ENCODE data around the gene ZMYM3.
A peak's percentile ranks its signal among the peaks of the same experiment; 100 is the strongest.

The ZMYM3 gene

GRCh38 chrX:71252221-71252620 lies 1.7 kb downstream of the ZMYM3 start:
- no peak for DNase-seq

DNA sequence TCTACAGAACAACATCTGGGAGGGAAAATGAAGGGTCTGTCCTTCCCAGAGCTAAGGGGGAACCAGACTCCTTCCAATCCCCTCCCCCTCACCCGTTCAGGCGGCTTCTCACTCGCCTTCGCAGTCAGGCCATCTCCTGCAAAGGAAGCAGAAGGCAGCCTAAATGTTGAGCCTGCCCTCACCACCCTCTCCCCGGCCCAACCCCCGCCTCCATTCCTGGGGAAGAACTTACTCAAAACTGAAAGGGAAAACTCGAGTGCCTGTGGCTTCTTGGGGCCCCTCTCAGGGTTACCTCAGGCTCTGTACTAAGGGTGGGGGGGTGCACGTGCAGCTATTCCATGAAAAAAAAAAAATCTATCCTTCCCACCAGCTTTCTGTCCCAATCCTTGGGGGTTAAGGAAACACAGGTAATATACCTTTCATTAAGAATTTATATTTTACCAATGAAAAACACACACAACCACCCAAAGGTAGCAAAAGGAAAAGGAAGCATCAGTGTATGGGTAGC lies 2.4 kb downstream of the ZMYM3 start:
- no peak for DNase-seq

GRCh38 chrX:71250841-71251240 lies 3.1 kb downstream of the ZMYM3 start:
- DNase-seq = no peak

- no peak for DNase-seq
Measured at GRCh38 chrX:71245159-71245558, 8.8 kb downstream of the ZMYM3 start.

DNA sequence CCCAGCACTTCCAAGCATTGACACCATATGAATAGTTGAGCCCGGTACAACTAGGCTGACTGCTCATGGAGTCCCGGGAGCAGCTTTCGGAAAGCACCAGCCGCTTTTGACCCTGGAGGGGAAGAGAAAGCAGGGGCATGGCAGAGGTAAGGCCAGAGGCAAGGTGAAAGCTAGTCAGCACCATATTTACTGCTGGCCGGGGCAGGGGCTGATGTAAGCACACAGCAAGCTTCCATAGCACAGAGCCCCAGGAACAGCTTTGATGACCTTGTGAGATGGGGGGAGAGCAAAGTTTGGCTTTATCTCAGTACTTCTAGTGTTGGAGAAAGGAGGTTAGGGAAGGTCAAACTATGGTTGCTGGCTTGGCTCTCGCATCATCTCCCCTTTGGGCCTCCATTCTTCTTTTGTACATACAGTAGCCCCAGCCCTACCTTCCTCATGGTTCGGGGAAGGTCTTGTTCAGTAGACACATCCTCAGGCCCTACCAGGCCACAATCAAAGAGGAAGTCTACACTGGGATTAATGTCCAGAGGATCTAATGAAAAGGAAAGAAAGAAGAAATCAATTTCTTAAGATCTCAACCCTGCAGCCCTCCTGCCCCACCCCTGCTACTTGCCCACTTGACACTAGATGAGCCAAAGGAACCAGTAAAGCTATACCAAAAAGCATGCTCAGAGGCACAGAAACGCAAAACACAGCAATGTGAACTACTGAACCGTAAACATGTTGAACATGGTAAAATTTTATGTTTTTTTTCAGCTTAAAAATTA lies 9.4 kb downstream of the ZMYM3 start:
- no peak for DNase-seq

GRCh38 chrX:71241301-71241700 lies 12.6 kb downstream of the ZMYM3 start:
- no peak for DNase-seq

DNA sequence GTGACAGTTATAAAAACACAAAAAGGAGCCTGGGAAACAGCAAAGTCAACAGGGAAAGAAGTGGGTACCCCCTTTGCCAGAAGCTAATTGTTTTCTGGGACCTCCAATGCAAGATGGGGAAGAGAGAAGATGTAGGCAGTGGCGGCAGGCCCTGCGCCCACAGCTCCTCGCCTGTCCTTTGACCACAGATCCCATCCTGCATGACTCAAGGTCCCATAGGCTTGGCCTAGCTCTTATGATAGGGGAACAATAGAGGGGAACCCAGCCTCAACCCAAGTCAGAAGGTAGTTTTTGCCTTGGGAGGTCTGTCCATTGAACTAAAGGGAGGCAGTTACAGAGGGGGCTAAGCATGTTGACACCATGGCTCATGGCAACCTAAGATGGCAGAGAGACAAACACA lies 14.2 kb downstream of the ZMYM3 start:
- DNase-seq = no peak

DNA sequence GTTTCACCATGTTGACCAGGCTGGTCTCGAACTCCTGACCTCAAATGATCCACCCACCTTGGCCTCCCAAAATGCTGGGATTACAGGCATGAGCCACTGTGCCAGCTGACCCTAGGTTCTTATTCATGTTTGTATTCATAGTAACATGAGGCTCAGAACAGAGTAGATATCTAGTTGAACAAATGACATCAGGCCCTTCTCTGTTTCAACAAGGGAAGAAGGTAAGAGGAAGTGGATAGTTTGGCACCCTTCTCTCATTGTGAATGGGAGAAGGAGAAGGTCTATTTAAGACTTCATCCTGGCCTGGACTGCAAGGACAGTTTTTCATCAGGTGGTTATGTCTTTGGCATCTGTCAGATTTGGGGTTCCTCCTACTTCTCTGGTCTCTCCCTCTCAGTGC lies 17.1 kb downstream of the ZMYM3 start:
- no peak for DNase-seq

- no peak for DNase-seq
Measured at GRCh38 chrX:71235482-71235881, 18.5 kb downstream of the ZMYM3 start.

GRCh38 chrX:71228063-71228642 lies 25.8 kb downstream of the ZMYM3 start:
- no peak for DNase-seq

- no peak for DNase-seq
Measured at GRCh38 chrX:71227370-71228062, 26.4 kb downstream of the ZMYM3 start.

DNA sequence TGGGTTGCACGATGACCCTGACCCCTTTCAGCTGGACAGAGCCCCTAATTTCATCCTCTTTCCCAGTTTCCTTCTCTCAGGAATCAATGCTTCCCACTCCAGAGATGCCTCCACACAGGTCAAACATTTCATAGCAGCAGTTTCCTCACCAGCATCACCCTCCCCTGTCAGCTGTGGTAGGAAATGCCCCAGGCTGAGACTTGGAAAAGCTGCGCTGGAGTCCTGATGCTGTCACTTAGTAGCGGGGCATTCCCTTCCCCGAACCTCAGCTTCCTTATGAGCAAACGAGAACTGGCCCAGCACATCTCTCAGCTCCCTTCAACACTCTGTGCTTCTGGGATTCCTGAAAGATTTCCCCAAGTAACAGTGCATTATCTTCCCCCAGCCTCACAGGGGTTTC lies 28.3 kb downstream of the ZMYM3 start:
- DNase-seq = no peak

GRCh38 chrX:71225009-71225408 lies 28.9 kb downstream of the ZMYM3 start:
- DNase-seq = no peak

DNA sequence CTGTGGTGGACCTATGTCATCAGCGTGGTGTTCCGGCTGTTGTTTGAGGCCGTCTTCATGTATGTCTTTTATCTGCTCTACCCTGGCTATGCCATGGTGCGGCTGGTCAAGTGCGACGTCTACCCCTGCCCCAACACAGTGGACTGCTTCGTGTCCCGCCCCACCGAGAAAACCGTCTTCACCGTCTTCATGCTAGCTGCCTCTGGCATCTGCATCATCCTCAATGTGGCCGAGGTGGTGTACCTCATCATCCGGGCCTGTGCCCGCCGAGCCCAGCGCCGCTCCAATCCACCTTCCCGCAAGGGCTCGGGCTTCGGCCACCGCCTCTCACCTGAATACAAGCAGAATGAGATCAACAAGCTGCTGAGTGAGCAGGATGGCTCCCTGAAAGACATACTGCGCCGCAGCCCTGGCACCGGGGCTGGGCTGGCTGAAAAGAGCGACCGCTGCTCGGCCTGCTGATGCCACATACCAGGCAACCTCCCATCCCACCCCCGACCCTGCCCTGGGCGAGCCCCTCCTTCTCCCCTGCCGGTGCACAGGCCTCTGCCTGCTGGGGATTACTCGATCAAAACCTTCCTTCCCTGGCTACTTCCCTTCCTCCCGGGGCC lies 29.7 kb downstream of the ZMYM3 start:
- DNase-seq = no peak

GRCh38 chrX:71222929-71223328 lies 31.0 kb downstream of the ZMYM3 start, which contains the start of gene GJB1:
Gene GJB1 (plus strand): TSS chrX:71223224. CDS start chrX:71223708, 484 bp downstream.
- DNase-seq = no peak

DNA sequence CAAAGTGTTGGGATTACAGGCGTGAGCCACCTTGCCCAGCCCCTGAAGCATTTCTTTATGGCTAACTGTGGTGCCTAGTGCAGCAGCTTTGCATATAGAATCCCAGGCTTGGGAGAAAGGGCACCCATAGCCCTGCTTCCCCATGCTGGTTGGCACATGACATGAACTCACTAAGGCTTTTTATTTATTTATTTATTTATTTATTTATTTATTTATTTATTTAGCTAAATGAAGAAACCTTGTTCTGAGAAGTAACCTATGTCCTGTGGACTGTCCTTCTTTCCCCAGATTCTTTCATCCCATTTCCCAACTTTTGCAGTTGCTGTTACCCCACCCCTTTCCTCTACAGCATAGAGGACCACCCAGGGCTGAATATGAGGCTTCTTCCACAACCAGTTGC lies 32.8 kb downstream of the ZMYM3 start:
- no peak for DNase-seq

DNA sequence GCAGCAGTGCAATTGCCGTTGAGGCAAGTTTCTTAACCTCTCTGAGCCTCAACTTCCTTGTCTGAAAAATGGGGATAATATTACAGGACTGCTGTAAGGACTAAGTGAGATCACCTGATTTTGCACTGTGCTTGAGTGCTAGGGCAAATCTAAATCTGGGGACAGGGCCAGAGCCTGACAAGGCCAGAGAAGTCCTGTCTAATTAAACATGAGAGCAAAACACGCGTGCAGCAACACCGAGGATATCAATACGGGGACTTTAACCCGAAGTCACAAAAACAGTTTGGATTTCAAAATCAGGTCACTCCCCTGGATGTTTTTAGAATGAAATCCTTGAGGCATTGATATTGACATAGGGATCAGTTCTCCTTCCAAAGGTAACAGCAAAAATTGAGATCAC lies 36.6 kb downstream of the ZMYM3 start:
- no peak for DNase-seq

GRCh38 chrX:71216485-71216884 lies 37.5 kb downstream of the ZMYM3 start:
- peak; percentile 74 for DNase-seq

DNA sequence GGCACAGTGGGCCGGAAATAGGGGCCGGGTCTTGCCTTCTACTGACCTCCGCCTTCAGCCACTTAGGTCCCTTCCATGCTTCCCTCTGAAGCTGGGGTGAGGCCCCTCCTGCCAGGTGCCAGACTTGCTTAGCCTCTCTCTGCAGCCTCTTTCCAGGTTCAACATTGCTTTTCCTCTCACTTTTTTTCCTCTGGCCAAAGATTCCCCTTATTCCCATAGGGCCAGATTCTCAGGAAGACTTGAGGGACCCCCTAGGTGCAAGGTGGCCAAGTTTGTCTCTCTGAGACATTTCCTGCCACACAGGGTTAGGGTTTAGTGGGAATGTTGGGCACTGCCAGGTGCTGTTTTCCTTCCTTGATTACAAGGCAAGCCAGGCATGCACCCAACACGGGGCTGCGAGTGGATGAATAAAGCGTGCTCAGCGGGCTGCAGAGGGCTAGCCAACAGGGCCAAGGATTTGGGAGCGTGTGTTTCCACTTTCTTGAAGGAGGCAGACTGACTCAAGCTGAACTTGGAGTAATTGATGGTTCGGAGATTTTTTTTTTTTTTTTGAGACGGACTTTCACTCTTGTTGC lies 38.5 kb downstream of the ZMYM3 start:
- DNase-seq = no peak

GRCh38 chrX:71214604-71215337 lies 39.2 kb downstream of the ZMYM3 start:
- DNase-seq = no peak

DNA sequence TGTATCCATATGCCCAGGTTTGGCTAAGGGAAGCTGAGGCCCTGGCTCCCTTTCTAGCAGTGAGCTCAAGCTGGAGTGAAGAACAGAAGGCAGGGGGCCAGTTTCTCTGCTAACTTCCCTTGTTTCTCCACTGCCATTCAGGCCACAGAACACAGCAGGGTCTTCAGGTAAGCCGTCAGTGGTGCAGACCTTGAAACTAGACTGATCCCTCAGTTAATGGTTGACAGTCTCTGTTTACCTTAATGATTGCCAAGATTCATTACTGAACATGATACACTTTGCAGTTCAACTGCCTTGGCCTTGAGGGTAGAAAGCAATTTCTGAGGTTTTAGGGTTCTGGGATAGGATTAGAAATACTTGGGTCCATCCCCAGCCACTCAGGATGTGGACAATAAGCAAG lies 39.8 kb downstream of the ZMYM3 start:
- DNase-seq = no peak

DNA sequence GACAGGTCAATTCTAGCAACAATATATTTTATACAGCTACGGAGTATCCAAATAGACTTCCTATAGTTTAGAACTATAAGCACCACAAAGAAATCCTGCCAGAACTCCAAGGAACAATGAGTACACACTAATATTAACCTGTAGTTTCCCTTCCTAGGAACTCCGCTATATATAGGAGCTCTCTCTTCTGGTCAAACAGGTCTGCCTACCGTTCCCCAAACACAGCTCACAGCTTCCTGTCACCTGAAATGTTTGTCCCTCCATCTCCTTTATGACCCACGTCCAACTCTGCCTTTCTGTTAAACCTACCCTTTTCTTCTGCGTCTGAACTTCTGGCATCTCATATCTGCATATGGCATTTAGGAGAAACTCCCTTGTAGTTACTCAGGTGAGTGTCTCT lies 41.4 kb downstream of the ZMYM3 start:
- no peak for DNase-seq
